Neural cell (in vitro differentiated cells): ENCODE measurements around the gene NECAP2.

Experiments
- CTCF ChIP-seq: fragments of 450-650 bp; IDR thresholded peaks from 2 replicates; pipeline ENCODE4 v1.5.1; 2014; ENCODE audit warnings: antibody characterized with exemption, mild to moderate bottlenecking, moderate library complexity; ENCODE audit not compliant: poor library complexity, severe bottlenecking
- EP300 ChIP-seq: fragments of 450-650 bp; conservative IDR thresholded peaks from 2 replicates; pipeline ENCODE4 v1.6.1; 2014; ENCODE audit warnings: antibody characterized with exemption, mild to moderate bottlenecking, moderate library complexity; ENCODE audit not compliant: poor library complexity, severe bottlenecking
- EZH2 ChIP-seq: fragments of 200-600, 300-800 bp; shearing (Covaris generic), sonication (generic); IDR thresholded peaks from 2 replicates; pipeline ENCODE4 v1.6.1; 2014; ENCODE audit warnings: antibody characterized with exemption, low read length, borderline replicate concordance, mild to moderate bottlenecking; ENCODE audit not compliant: insufficient read depth, poor library complexity, severe bottlenecking
- MXI1 ChIP-seq: fragments of 450-650 bp; conservative IDR thresholded peaks from 2 replicates; pipeline ENCODE4 v1.6.1; 2014; ENCODE audit warnings: antibody characterized with exemption, mild to moderate bottlenecking; ENCODE audit not compliant: poor library complexity, severe bottlenecking
- POLR2AphosphoS5 ChIP-seq: IDR thresholded peaks from 2 replicates; pipeline ENCODE4 v1.6.1; 2012
- RAD21 ChIP-seq: fragments of 450-650 bp; conservative IDR thresholded peaks from 2 replicates; pipeline ENCODE4 v1.6.1; 2014; ENCODE audit warnings: antibody characterized with exemption, mild to moderate bottlenecking, moderate library complexity
- REST ChIP-seq: IDR thresholded peaks from 2 replicates; pipeline ENCODE4 v1.6.1; 2012; ENCODE audit warnings: borderline replicate concordance
- SMC3 ChIP-seq: fragments of 450-650 bp; conservative IDR thresholded peaks from 2 replicates; pipeline ENCODE4 v1.6.1; 2014; ENCODE audit warnings: antibody characterized with exemption, mild to moderate bottlenecking, moderate library complexity; ENCODE audit not compliant: poor library complexity
- TAF1 ChIP-seq: IDR thresholded peaks from 2 replicates; pipeline ENCODE4 v1.6.1; 2012; ENCODE audit warnings: low read depth

- TF ChIP-seq CTCF (no peak), SMC3 (no peak), EP300 (no peak), EZH2 (no peak), TAF1 (no peak), RAD21 (no peak), POLR2AphosphoS5 (no peak), REST (no peak), MXI1 (no peak)
Observed at GRCh38 chr1:16442941-16443340, 2.4 kb downstream of the NECAP2 start.
